Retinal pigment epithelial cell (primary cell): ENCODE data around the gene ZCCHC10.

Experiments
- DNase-seq: peaks from one replicate; pipeline ENCODE4 v3.0.0-alpha.2; 2010; ENCODE audit warnings: low read depth
- H3K4me3 ChIP-seq: 2 replicates; pipeline ENCODE4 v1.5.1; 2011; ENCODE audit warnings: mild to moderate bottlenecking, low read length, control low read depth, moderate library complexity
- TF ChIP-seq, protein P1 (sequence below): conservative IDR thresholded peaks from 2 replicates; pipeline ENCODE4 v1.5.1; 2011; ENCODE audit warnings: low read depth, low read length, control low read depth, inconsistent platforms

ZCCHC10 gene

GRCh38 chr5:132953710-132954109 is 72.6 kb downstream of the ZCCHC10 start:
- DNase-seq, result no peak
- H3K4me3 ChIP-seq, result no peak overlapping the region
- TF ChIP-seq, protein P1, sequence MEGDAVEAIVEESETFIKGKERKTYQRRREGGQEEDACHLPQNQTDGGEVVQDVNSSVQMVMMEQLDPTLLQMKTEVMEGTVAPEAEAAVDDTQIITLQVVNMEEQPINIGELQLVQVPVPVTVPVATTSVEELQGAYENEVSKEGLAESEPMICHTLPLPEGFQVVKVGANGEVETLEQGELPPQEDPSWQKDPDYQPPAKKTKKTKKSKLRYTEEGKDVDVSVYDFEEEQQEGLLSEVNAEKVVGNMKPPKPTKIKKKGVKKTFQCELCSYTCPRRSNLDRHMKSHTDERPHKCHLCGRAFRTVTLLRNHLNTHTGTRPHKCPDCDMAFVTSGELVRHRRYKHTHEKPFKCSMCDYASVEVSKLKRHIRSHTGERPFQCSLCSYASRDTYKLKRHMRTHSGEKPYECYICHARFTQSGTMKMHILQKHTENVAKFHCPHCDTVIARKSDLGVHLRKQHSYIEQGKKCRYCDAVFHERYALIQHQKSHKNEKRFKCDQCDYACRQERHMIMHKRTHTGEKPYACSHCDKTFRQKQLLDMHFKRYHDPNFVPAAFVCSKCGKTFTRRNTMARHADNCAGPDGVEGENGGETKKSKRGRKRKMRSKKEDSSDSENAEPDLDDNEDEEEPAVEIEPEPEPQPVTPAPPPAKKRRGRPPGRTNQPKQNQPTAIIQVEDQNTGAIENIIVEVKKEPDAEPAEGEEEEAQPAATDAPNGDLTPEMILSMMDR, result no peak

- no peak for DNase-seq
- TF ChIP-seq, protein P1, result no peak
- H3K4me3 ChIP-seq, result no peak overlapping the region
Measured at GRCh38 chr5:132952829-132953228, 73.5 kb downstream of the ZCCHC10 start.

GRCh38 chr5:132951897-132952296 is 74.5 kb downstream of the ZCCHC10 start:
- no peak overlapping the region for H3K4me3 ChIP-seq
- TF ChIP-seq, protein P1, result no peak
- no peak for DNase-seq

GRCh38 chr5:132949136-132949535 is 77.2 kb downstream of the ZCCHC10 start:
- H3K4me3 ChIP-seq, result no peak overlapping the region
- DNase-seq, result no peak
- TF ChIP-seq, protein P1, result no peak

DNA sequence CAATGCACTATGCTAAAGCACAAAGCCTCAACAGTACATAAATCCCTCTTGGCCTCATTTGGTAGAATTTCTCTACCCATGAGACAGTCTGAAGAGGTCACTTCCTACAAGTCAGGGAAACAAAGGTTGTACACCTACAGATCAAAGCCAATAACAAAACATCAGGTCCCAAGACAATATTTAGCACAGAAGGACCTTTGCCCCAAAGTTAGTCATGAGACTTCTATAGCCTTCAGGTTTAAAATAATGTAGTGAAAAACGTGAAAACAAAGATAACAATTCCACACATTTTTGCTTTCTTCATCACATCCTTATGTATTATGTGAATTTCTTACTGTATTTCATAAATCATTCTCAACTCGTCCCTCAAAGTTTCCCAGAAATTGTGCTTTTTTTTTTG is 78.7 kb downstream of the ZCCHC10 start:
- no peak for DNase-seq
- TF ChIP-seq, protein P1, result no peak
- no peak overlapping the region for H3K4me3 ChIP-seq
